Activated CD4-positive, alpha-beta T cell treated with anti-CD3 and anti-CD28 coated beads for 36 hours (primary cell): Measurements from ENCODE around the gene SNAI3. TPM values are rescaled to one million over a fixed set of nuclear protein-coding genes. Genes with fewer than 3 reads are reported as not detected.

ENCODE experiments used
- ATAC-seq: fragments of 200-7000 bp; cut with Tn5 transposase; one replicate; pipeline ENCODE4 v1.10.0; 2021; ENCODE audit warnings: mild to moderate bottlenecking, moderate library complexity
- CTCF ChIA-PET: fragments of 350-600 bp; sonication (Branson Sonifier 250); formaldehyde crosslinking; loops from one replicate; lab custom pipeline; 2021; ENCODE audit warnings: antibody characterized with exemption; lab: Charles Lee
- POLR2A ChIA-PET: fragments of 350-600 bp; sonication (Branson Sonifier 250); formaldehyde crosslinking; loops from one replicate; lab custom pipeline; 2021; ENCODE audit warnings: antibody characterized with exemption, inconsistent platforms; lab: Charles Lee
- DNase-seq: peaks from one replicate; pipeline ENCODE4 v3.0.0-alpha.2; 2020
- H3K27ac Mint-ChIP-seq: one replicate; pipeline ENCODE4 v1.8.0; 2021; ENCODE audit warnings: mixed read lengths
- H3K27me3 Mint-ChIP-seq: one replicate; pipeline ENCODE4 v1.8.0; 2021; ENCODE audit warnings: mixed read lengths
- H3K36me3 Mint-ChIP-seq: one replicate; pipeline ENCODE4 v1.8.0; 2021; ENCODE audit warnings: low read depth, mixed read lengths
- H3K4me1 Mint-ChIP-seq: one replicate; pipeline ENCODE4 v1.8.0; 2021; ENCODE audit warnings: mixed read lengths
- H3K4me3 Mint-ChIP-seq: one replicate; pipeline ENCODE4 v1.8.0; 2021; ENCODE audit warnings: mild to moderate bottlenecking, moderate library complexity, mixed read lengths
- H3K9me3 Mint-ChIP-seq: one replicate; pipeline ENCODE4 v1.8.0; 2021; ENCODE audit warnings: low read depth, mixed read lengths
- intact Hi-C, 2 experiments: fragments of 100-400 bp; cut with DNase I in 1 of 2; cut with micrococcal nuclease in 1 of 2; formaldehyde crosslinking; loops; one replicate each; pipeline versions ENCODE4 v1.14.2 to v1.15.1; 2022 to 2024; cut with DNase I, micrococcal nuclease
- total RNA-seq, 2 experiments: library from RNA; stranded (reverse); gene quantifications; one replicate each; pipeline ENCODE4 v1.2.3, GENCODE V29; 2021

Gene SNAI3
- total RNA-seq, 2 experiments from 2014 or later, result 3.6 to 4.1 TPM

GRCh38 chr16:88661468-88661867 lies 24.8 kb downstream of the SNAI3 start:
- no peaks in the 10 kb centered on the region for H3K9me3 Mint-ChIP-seq
- intact Hi-C loops, result no loop called here
- H3K27ac Mint-ChIP-seq, result peak overlapping the region; percentile 59
- peaks cover 14% of the 10 kb centered on the region for H3K4me1 Mint-ChIP-seq
- DNase-seq (no peak), ATAC-seq (no peak)
- peak overlapping the region; percentile 92 for H3K4me3 Mint-ChIP-seq
- CTCF ChIA-PET, result interaction anchor here (0.7 kb wide), 1 partner anchor 24 kb away, joined by 3 read pairs; no protein-coding TSS in a partner anchor
- no peaks in the 10 kb centered on the region for H3K27me3 Mint-ChIP-seq
- POLR2A ChIA-PET, result no interaction called here
- H3K36me3 Mint-ChIP-seq, result peaks cover 6% of the 10 kb centered on the region

- Mint-ChIP-seq H3K36me3 (peaks cover 11% of the 10 kb centered on the region), H3K4me3 (no peak overlapping the region), H3K27ac (no peak overlapping the region), H3K9me3 (no peaks in the 10 kb centered on the region), H3K27me3 (no peaks in the 10 kb centered on the region), H3K4me1 (peaks cover 14% of the 10 kb centered on the region)
- no peak for ATAC-seq
- CTCF ChIA-PET, result interaction anchor here (1.1 kb wide), 1 partner anchor 22 kb away, joined by 3 read pairs; no protein-coding TSS in a partner anchor
- DNase-seq, result no peak
- POLR2A ChIA-PET, result no interaction called here
- intact Hi-C loops, result no loop called here
These were observed 27.1 kb downstream of the SNAI3 start for GRCh38 chr16:88659160-88659559.

- Mint-ChIP-seq H3K36me3 (peaks cover 11% of the 10 kb centered on the region), H3K27me3 (no peaks in the 10 kb centered on the region), H3K4me3 (no peak overlapping the region), H3K9me3 (no peaks in the 10 kb centered on the region), H3K4me1 (peaks cover 11% of the 10 kb centered on the region), H3K27ac (no peak overlapping the region)
- ChIA-PET POLR2A (no interaction called here), CTCF (interaction anchor here (1.1 kb wide), 1 partner anchor 23 kb away, joined by 3 read pairs; no protein-coding TSS in a partner anchor)
- no peak for DNase-seq
- ATAC-seq, result no peak
- intact Hi-C loops, result no loop called here
These were observed 27.6 kb downstream of the SNAI3 start for GRCh38 chr16:88658714-88659113.

GRCh38 chr16:88657371-88657770 lies 28.9 kb downstream of the SNAI3 start:
- ChIA-PET CTCF (no interaction called here), POLR2A (no interaction called here)
- Mint-ChIP-seq H3K9me3 (no peaks in the 10 kb centered on the region), H3K27me3 (no peaks in the 10 kb centered on the region), H3K27ac (no peak overlapping the region), H3K36me3 (peaks cover 11% of the 10 kb centered on the region), H3K4me1 (peaks cover 11% of the 10 kb centered on the region), H3K4me3 (no peak overlapping the region)
- ATAC-seq (no peak), DNase-seq (no peak)
- intact Hi-C loops, result no loop called here

GRCh38 chr16:88656291-88656980 lies 29.9 kb downstream of the SNAI3 start:
- ChIA-PET CTCF (no interaction called here), POLR2A (no interaction called here)
- intact Hi-C loops, result no loop called here
- Mint-ChIP-seq H3K27ac (no peak overlapping the region), H3K9me3 (no peaks in the 10 kb centered on the region), H3K4me1 (peaks cover 10% of the 10 kb centered on the region), H3K27me3 (no peaks in the 10 kb centered on the region), H3K36me3 (peaks cover 13% of the 10 kb centered on the region), H3K4me3 (no peak overlapping the region)
- no peak for DNase-seq
- no peak for ATAC-seq

- intact Hi-C loops, result no loop called here
- H3K9me3 Mint-ChIP-seq, result no peaks in the 10 kb centered on the region
- CTCF ChIA-PET, result no interaction called here
These were observed 30.5 kb downstream of the SNAI3 start for GRCh38 chr16:88655733-88656281.

GRCh38 chr16:88655053-88655732 lies 31.1 kb downstream of the SNAI3 start:
- H3K36me3 Mint-ChIP-seq, result peaks cover 13% of the 10 kb centered on the region
- H3K9me3 Mint-ChIP-seq, result no peaks in the 10 kb centered on the region
- H3K27ac Mint-ChIP-seq, result peak overlapping the region; percentile 37
- H3K4me3 Mint-ChIP-seq, result no peak overlapping the region
- DNase-seq (no peak), ATAC-seq (no peak)
- intact Hi-C loops, result no loop called here
- ChIA-PET CTCF (no interaction called here), POLR2A (interaction anchor here (0.6 kb wide), 1 partner anchor 16 kb away, joined by 5 read pairs; no protein-coding TSS in a partner anchor)
- no peaks in the 10 kb centered on the region for H3K27me3 Mint-ChIP-seq
- H3K4me1 Mint-ChIP-seq, result peaks cover 8% of the 10 kb centered on the region

More at GRCh38 chr16:88655733-88656281, 30.5 kb downstream of the SNAI3 start:
- DNase-seq, result no peak
- ATAC-seq, result no peak
- POLR2A ChIA-PET, result interaction anchor here (0.6 kb wide), 1 partner anchor 15 kb away, joined by 5 read pairs; no protein-coding TSS in a partner anchor
- H3K36me3 Mint-ChIP-seq, result peaks cover 13% of the 10 kb centered on the region
- H3K27ac Mint-ChIP-seq, result no peak overlapping the region
- no peak overlapping the region for H3K4me3 Mint-ChIP-seq
- H3K27me3 Mint-ChIP-seq, result no peaks in the 10 kb centered on the region
- H3K4me1 Mint-ChIP-seq, result peaks cover 7% of the 10 kb centered on the region

GRCh38 chr16:88654363-88655052 lies 31.8 kb downstream of the SNAI3 start:
- peak overlapping the region; percentile 37 for H3K27ac Mint-ChIP-seq
- DNase-seq (no peak), ATAC-seq (no peak)
- H3K4me1 Mint-ChIP-seq, result peaks cover 10% of the 10 kb centered on the region
- H3K36me3 Mint-ChIP-seq, result peaks cover 14% of the 10 kb centered on the region
- H3K9me3 Mint-ChIP-seq, result no peaks in the 10 kb centered on the region
- H3K27me3 Mint-ChIP-seq, result no peaks in the 10 kb centered on the region
- ChIA-PET CTCF (no interaction called here), POLR2A (no interaction called here)
- no peak overlapping the region for H3K4me3 Mint-ChIP-seq
- intact Hi-C loops, result no loop called here

- CTCF ChIA-PET, result no interaction called here
- Mint-ChIP-seq H3K27ac (no peak overlapping the region), H3K4me1 (peaks cover 15% of the 10 kb centered on the region), H3K4me3 (no peak overlapping the region), H3K36me3 (peaks cover 19% of the 10 kb centered on the region), H3K9me3 (no peaks in the 10 kb centered on the region), H3K27me3 (no peaks in the 10 kb centered on the region)
- ATAC-seq, result no peak
- POLR2A ChIA-PET, result no interaction called here
- DNase-seq, result no peak
- intact Hi-C loops, result no loop called here
These were observed 32.5 kb downstream of the SNAI3 start for GRCh38 chr16:88653596-88654362.

GRCh38 chr16:88653101-88653500 lies 33.2 kb downstream of the SNAI3 start:
- Mint-ChIP-seq H3K27me3 (no peaks in the 10 kb centered on the region), H3K27ac (no peak overlapping the region), H3K36me3 (peaks cover 18% of the 10 kb centered on the region), H3K4me3 (no peak overlapping the region), H3K4me1 (peaks cover 15% of the 10 kb centered on the region), H3K9me3 (no peaks in the 10 kb centered on the region)
- ChIA-PET CTCF (no interaction called here), POLR2A (no interaction called here)
- intact Hi-C loops, result no loop called here
- DNase-seq (no peak), ATAC-seq (no peak)

GRCh38 chr16:88652762-88653063 lies 33.6 kb downstream of the SNAI3 start:
- H3K4me3 Mint-ChIP-seq, result no peak overlapping the region
- no peaks in the 10 kb centered on the region for H3K27me3 Mint-ChIP-seq
- intact Hi-C loops, result no loop called here
- ATAC-seq, result no peak
- H3K4me1 Mint-ChIP-seq, result peaks cover 15% of the 10 kb centered on the region
- H3K9me3 Mint-ChIP-seq, result no peaks in the 10 kb centered on the region
- peaks cover 18% of the 10 kb centered on the region for H3K36me3 Mint-ChIP-seq
- ChIA-PET CTCF (no interaction called here), POLR2A (no interaction called here)
- no peak overlapping the region for H3K27ac Mint-ChIP-seq
- no peak for DNase-seq
